HG03457 (cell line): ENCODE data around the gene GLI3.

Source experiments
- ATAC-seq: cut with Tn5 transposase; IDR thresholded peaks from one replicate; pipeline ENCODE4 v1.9.1; 2021; ENCODE audit warnings: moderate number of reproducible peaks; ENCODE audit not compliant: unreplicated experiment

Gene GLI3

GRCh38 chr7:42236266-42236975 lies 588 bp downstream of the GLI3 start:
- no peak for ATAC-seq

GRCh38 chr7:42235741-42236161 lies 1.3 kb downstream of the GLI3 start:
- no peak for ATAC-seq

GRCh38 chr7:42234736-42235135 lies 2.3 kb downstream of the GLI3 start:
- no peak for ATAC-seq

GRCh38 chr7:42233695-42234331 lies 3.2 kb downstream of the GLI3 start:
- no peak for ATAC-seq

GRCh38 chr7:42233171-42233570 lies 3.8 kb downstream of the GLI3 start:
- ATAC-seq = no peak

GRCh38 chr7:42232275-42232674 lies 4.7 kb downstream of the GLI3 start:
- ATAC-seq = no peak

GRCh38 chr7:42231043-42231787 lies 5.8 kb downstream of the GLI3 start:
- ATAC-seq = no peak

GRCh38 chr7:42227936-42228591 lies 8.9 kb downstream of the GLI3 start:
- peak; percentile 32 for ATAC-seq

- peak; percentile 66 for ATAC-seq
These were observed 9.5 kb downstream of the GLI3 start for GRCh38 chr7:42227541-42227935.

GRCh38 chr7:42227021-42227420 lies 10.0 kb downstream of the GLI3 start:
- ATAC-seq = no peak

GRCh38 chr7:42226354-42226941 lies 10.6 kb downstream of the GLI3 start:
- no peak for ATAC-seq

- ATAC-seq = no peak
These were observed 12.5 kb downstream of the GLI3 start for GRCh38 chr7:42224391-42225003.

GRCh38 chr7:42222891-42223290 lies 14.1 kb downstream of the GLI3 start:
- no peak for ATAC-seq

- ATAC-seq = no peak
These were observed 14.9 kb downstream of the GLI3 start for GRCh38 chr7:42222125-42222524.

GRCh38 chr7:42221304-42221703 lies 15.7 kb downstream of the GLI3 start:
- no peak for ATAC-seq

- ATAC-seq = no peak
These were observed 17.6 kb downstream of the GLI3 start for GRCh38 chr7:42219447-42219846.

GRCh38 chr7:42218248-42218647 lies 18.8 kb downstream of the GLI3 start:
- no peak for ATAC-seq

- ATAC-seq = no peak
These were observed 19.5 kb downstream of the GLI3 start for GRCh38 chr7:42217548-42217947.

- no peak for ATAC-seq
These were observed 20.0 kb downstream of the GLI3 start for GRCh38 chr7:42217053-42217452.

GRCh38 chr7:42214060-42214679 lies 22.8 kb downstream of the GLI3 start:
- no peak for ATAC-seq
